ENCODE measurements around the gene SLITRK3. TPM values are rescaled to one million over a fixed set of nuclear protein-coding genes. Genes with fewer than 3 reads are reported as not detected.

Gene SLITRK3
- total and polyA plus RNA-seq, 2 donors (not counting 1 experiment from before 2014, with no cell fraction given), result not detected

- no peaks in the 10 kb centered on the region for H4K20me1 ChIP-seq (ENCODE audit: control insufficient read depth, insufficient read depth, low read length, poor library complexity, severe bottlenecking)
- H3K9me3 ChIP-seq (ENCODE audit: control extremely low read depth in 1 of 3, control insufficient read depth in 2 of 3, insufficient read depth in 1 of 3, low read length in 2 of 3), result peaks cover 0 to 6% (median 0%) of the 10 kb centered on the region in 3 donors
- no peaks in the 10 kb centered on the region for H3K4me1 ChIP-seq (ENCODE audit: control insufficient read depth in 2 of 2, insufficient read depth in 2 of 2, low read length in 2 of 2)
- DNase-seq, result no peak
- no peak overlapping the region for H3K4me2 ChIP-seq (replicated peaks; ENCODE audit: low read depth, low read length, poor library complexity, severe bottlenecking)
- no peak for ATAC-seq (ENCODE audit: low read depth)
- H2AFZ ChIP-seq (ENCODE audit: insufficient read depth, low read depth, low read length, poor library complexity, severe bottlenecking), result no peak overlapping the region
- TF ChIP-seq EZH2 (IDR thresholded peaks at IDR 0.05; ENCODE audit: borderline replicate concordance, insufficient read depth, low read depth, low read length, poor library complexity, severe bottlenecking), result no peak
- TF ChIP-seq, protein P1, sequence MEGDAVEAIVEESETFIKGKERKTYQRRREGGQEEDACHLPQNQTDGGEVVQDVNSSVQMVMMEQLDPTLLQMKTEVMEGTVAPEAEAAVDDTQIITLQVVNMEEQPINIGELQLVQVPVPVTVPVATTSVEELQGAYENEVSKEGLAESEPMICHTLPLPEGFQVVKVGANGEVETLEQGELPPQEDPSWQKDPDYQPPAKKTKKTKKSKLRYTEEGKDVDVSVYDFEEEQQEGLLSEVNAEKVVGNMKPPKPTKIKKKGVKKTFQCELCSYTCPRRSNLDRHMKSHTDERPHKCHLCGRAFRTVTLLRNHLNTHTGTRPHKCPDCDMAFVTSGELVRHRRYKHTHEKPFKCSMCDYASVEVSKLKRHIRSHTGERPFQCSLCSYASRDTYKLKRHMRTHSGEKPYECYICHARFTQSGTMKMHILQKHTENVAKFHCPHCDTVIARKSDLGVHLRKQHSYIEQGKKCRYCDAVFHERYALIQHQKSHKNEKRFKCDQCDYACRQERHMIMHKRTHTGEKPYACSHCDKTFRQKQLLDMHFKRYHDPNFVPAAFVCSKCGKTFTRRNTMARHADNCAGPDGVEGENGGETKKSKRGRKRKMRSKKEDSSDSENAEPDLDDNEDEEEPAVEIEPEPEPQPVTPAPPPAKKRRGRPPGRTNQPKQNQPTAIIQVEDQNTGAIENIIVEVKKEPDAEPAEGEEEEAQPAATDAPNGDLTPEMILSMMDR (IDR thresholded peaks at IDR 0.05), result no peak
- no peaks in the 10 kb centered on the region for H3K27me3 ChIP-seq (replicated peaks in 1 of 4; ENCODE audit: control extremely low read depth in 1 of 4, control insufficient read depth in 3 of 4, insufficient read depth in 4 of 4, low read length in 3 of 4)
- H3K27ac ChIP-seq (ENCODE audit: low read length in 2 of 2), result no peak overlapping the region
- no peak overlapping the region for H3K4me3 ChIP-seq (ENCODE audit: control extremely low read depth in 1 of 5, extremely low read depth in 1 of 5, insufficient read depth in 1 of 5, low read depth in 2 of 5, low read length in 4 of 5)
- no peak overlapping the region for H3K9ac ChIP-seq (ENCODE audit: low read length)
- no peaks in the 10 kb centered on the region for H3K79me2 ChIP-seq (ENCODE audit: control insufficient read depth, insufficient read depth, low read length)
- POLR2A ChIA-PET, result no interaction called here
- CTCF ChIA-PET, result no interaction called here
- intact Hi-C loops (cut with micrococcal nuclease), result no loop called here
- H3K36me3 ChIP-seq (replicated peaks in 1 of 2; ENCODE audit: control extremely low read depth in 1 of 2, control insufficient read depth in 1 of 2, extremely low read depth in 1 of 2, insufficient read depth in 2 of 2, low read length in 1 of 2), result no peaks in the 10 kb centered on the region
- no peaks in the 10 kb centered on the region for H3K9me3 Mint-ChIP-seq (ENCODE audit: insufficient read depth)
- no CpG with 5 or more reads among the region's 3 CpGs for WGBS (ENCODE audit: insufficient coverage)
- no peak overlapping the region for H3K27ac Mint-ChIP-seq
- H3K27me3 Mint-ChIP-seq, result no peaks in the 10 kb centered on the region
- no peak overlapping the region for H3K4me3 Mint-ChIP-seq
- H3K4me1 Mint-ChIP-seq, result no peaks in the 10 kb centered on the region
These were observed 25.9 kb downstream of the SLITRK3 start for GRCh38 chr3:165170236-165170635.

GRCh38 chr3:165169368-165169767, 26.8 kb downstream of the SLITRK3 start:
- TF ChIP-seq EZH2 (IDR thresholded peaks at IDR 0.05; ENCODE audit: borderline replicate concordance, insufficient read depth, low read depth, low read length, poor library complexity, severe bottlenecking), result no peak
- TF ChIP-seq, protein P1 (IDR thresholded peaks at IDR 0.05), result no peak
- POLR2A ChIA-PET, result no interaction called here
- DNase-seq (no peak), ATAC-seq (ENCODE audit: low read depth) (no peak)
- no peak overlapping the region for H3K27ac ChIP-seq (ENCODE audit: low read length in 2 of 2)
- H4K20me1 ChIP-seq (ENCODE audit: control insufficient read depth, insufficient read depth, low read length, poor library complexity, severe bottlenecking), result no peaks in the 10 kb centered on the region
- H3K4me1 ChIP-seq (ENCODE audit: control insufficient read depth in 2 of 2, insufficient read depth in 2 of 2, low read length in 2 of 2), result no peaks in the 10 kb centered on the region
- Mint-ChIP-seq H3K4me1 (no peaks in the 10 kb centered on the region), H3K4me3 (no peak overlapping the region), H3K27me3 (no peaks in the 10 kb centered on the region), H3K9me3 (ENCODE audit: insufficient read depth) (no peaks in the 10 kb centered on the region), H3K27ac (no peak overlapping the region)
- CTCF ChIA-PET, result no interaction called here
- no peak overlapping the region for H3K4me3 ChIP-seq (ENCODE audit: control extremely low read depth in 1 of 5, extremely low read depth in 1 of 5, insufficient read depth in 1 of 5, low read depth in 2 of 5, low read length in 4 of 5)
- no peak overlapping the region for H2AFZ ChIP-seq (ENCODE audit: insufficient read depth, low read depth, low read length, poor library complexity, severe bottlenecking)
- intact Hi-C loops (cut with micrococcal nuclease), result no loop called here
- no peaks in the 10 kb centered on the region for H3K36me3 ChIP-seq (replicated peaks in 1 of 2; ENCODE audit: control extremely low read depth in 1 of 2, control insufficient read depth in 1 of 2, extremely low read depth in 1 of 2, insufficient read depth in 2 of 2, low read length in 1 of 2)
- H3K9me3 ChIP-seq (ENCODE audit: control extremely low read depth in 1 of 3, control insufficient read depth in 2 of 3, insufficient read depth in 1 of 3, low read length in 2 of 3), result peaks cover 0 to 6% (median 0%) of the 10 kb centered on the region in 3 donors
- H3K4me2 ChIP-seq (replicated peaks; ENCODE audit: low read depth, low read length, poor library complexity, severe bottlenecking), result no peak overlapping the region
- no peaks in the 10 kb centered on the region for H3K27me3 ChIP-seq (replicated peaks in 1 of 4; ENCODE audit: control extremely low read depth in 1 of 4, control insufficient read depth in 3 of 4, insufficient read depth in 4 of 4, low read length in 3 of 4)
- H3K9ac ChIP-seq (ENCODE audit: low read length), result no peak overlapping the region
- no peaks in the 10 kb centered on the region for H3K79me2 ChIP-seq (ENCODE audit: control insufficient read depth, insufficient read depth, low read length)
- WGBS (ENCODE audit: insufficient coverage), result 84% methylated on average over 6 of the region's 6 CpGs
